Measurements from ENCODE around the gene BSDC1.

DNA sequence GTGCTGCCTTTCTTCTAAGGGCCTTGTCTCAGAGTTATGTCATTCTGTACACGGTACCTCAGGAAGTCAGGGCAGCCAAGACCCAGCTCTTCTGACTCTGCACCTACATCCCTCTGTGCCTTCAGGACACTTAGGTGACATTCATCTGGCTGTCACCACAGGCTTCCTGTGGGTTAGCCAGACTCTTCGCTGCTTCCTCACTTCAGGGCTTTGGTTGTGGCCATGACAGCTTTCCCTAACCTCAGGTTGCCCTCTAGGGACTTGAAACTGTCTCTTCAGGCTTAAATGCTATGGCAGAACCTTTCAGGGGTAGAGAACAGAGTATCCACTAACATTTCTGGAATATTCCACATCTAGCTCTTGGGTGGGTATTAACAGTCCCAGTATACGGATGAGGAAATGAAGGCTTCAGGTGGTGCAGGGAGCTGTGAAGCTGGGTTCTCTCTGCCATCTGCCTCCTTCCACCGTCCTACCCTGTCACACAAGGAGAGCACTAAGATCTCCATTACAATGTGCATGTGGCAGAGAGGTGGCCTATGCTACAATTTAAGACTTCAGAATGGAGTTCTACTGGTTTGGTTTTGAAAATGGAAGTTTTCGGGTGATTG is 22.0 kb downstream of the BSDC1 start:
- TF ChIP-seq, protein P1, sequence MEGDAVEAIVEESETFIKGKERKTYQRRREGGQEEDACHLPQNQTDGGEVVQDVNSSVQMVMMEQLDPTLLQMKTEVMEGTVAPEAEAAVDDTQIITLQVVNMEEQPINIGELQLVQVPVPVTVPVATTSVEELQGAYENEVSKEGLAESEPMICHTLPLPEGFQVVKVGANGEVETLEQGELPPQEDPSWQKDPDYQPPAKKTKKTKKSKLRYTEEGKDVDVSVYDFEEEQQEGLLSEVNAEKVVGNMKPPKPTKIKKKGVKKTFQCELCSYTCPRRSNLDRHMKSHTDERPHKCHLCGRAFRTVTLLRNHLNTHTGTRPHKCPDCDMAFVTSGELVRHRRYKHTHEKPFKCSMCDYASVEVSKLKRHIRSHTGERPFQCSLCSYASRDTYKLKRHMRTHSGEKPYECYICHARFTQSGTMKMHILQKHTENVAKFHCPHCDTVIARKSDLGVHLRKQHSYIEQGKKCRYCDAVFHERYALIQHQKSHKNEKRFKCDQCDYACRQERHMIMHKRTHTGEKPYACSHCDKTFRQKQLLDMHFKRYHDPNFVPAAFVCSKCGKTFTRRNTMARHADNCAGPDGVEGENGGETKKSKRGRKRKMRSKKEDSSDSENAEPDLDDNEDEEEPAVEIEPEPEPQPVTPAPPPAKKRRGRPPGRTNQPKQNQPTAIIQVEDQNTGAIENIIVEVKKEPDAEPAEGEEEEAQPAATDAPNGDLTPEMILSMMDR (IDR thresholded peaks at IDR 0.05): no peak
- TF ChIP-seq EP300 (IDR thresholded peaks at IDR 0.05) (no peak), POLR2AphosphoS5 (IDR thresholded peaks at IDR 0.05) (no peak)

Measured in upper lobe of left lung (tissue), 4 donors.